Measurements from ENCODE around the gene HSPB6.

HSPB6 gene

DNA sequence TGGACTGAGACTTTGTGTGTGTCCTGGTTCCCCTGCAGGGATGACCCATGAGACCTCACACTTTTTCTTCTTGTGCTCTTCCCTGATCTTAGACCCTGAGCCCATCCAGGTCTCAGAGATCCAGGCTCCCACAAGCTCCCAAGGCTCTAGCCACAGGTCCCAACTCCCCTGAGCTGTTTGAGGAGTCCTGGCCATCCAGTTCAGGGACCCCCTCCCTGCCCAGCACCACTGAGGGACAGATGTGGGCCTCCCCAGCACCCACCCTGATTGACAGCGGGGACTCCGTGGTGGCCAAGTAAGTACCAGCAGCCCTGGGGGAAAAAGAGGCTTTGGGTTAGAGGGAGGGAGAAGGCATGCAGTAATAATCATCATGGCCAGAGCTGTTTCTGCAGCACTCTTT is 2.9 kb upstream of the HSPB6 start:
- Mint-ChIP-seq H3K9me3 (no peaks in the 10 kb centered on the region), H3K4me1 (peaks cover 39% of the 10 kb centered on the region), H3K4me3 (peak overlapping the region; percentile 57), H3K27me3 (peaks cover 23% of the 10 kb centered on the region), H3K36me3 (peaks cover 24% of the 10 kb centered on the region), H3K27ac (no peak overlapping the region)
- ATAC-seq, result no peak

DNA sequence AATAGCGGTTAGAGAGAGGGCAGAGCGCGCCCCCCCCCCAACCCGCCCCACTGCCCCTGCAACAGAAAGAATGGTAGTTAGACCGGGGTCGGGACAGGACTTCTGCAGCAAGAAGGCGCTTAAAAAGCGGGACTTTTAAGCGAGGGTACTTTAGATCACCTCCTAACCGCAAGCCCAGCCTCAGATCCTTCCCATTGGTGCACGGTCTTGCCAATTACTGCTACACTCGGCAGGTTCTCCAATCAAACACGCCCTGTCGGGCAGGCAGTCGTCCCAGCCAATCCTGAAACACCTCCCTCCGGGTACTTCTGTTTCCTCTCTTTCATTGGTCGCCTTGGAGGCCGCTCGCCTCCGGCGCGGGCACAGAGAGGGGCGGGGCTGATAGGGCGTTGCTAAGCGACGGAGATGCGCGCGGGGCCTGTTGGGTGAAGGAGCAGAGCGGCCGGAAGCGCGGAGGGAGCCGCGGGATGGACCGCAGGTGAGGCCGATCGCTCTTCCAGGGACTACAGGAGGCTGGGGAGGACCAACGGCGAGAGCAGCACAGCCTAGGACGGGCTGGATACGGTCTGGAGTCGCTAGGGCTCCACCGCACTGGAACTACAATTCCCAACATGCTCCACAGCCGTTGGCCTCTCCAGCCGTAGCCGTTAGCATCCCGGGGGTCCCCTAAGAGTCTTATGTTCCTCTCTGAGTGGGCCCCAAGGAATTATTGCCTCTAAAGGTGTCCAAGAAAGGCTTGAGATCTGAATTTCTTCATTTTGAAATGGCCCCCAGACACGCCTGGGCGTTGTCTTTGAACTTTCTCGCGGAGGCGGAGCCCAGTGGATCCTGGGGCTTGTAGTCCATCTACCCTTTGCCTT is 1.1 kb upstream of the HSPB6 start, which contains the start of gene PROSER3:
Gene PROSER3 (plus strand): TSS at position 428 of the 860 bp plus-strand sequence. CDS start 40 bp downstream, at position 468.
- Mint-ChIP-seq H3K4me1 (peaks cover 39% of the 10 kb centered on the region), H3K27me3 (peaks cover 31% of the 10 kb centered on the region), H3K9me3 (no peaks in the 10 kb centered on the region), H3K27ac (peak within 1 kb of the TSS; percentile 87), H3K4me3 (peak within 1 kb of the TSS; percentile 86), H3K36me3 (peaks cover 40% of the 10 kb centered on the region)
- ATAC-seq, result peak; percentile 99

DNA sequence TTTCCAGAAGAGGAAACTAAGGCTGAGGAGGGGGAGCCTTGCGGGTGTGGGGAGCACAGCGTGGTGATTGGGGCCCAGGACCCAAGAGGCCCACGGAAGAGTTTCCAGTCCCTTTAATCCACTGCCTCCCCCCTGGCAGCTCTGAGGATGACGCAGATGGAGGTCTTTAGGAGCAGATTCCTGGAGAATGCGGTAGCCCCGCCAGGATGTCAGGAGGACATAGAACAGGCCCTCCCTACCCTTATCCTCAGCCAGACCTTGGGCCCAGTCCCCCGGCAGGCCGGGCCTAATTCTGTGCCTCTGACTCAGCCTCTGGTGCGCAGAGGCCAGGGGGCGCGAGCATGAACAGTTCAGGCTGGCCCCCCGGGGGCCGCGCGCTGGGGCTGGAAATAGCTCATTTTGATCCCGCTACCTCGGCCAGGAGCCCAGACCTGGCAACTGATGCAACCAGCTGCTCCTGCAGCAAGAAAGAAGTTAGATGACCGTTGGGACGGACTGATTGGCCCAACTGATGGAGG is 461 bp upstream of the HSPB6 start:
- H3K9me3 Mint-ChIP-seq, result no peaks in the 10 kb centered on the region
- peaks cover 41% of the 10 kb centered on the region for H3K4me1 Mint-ChIP-seq

DNA sequence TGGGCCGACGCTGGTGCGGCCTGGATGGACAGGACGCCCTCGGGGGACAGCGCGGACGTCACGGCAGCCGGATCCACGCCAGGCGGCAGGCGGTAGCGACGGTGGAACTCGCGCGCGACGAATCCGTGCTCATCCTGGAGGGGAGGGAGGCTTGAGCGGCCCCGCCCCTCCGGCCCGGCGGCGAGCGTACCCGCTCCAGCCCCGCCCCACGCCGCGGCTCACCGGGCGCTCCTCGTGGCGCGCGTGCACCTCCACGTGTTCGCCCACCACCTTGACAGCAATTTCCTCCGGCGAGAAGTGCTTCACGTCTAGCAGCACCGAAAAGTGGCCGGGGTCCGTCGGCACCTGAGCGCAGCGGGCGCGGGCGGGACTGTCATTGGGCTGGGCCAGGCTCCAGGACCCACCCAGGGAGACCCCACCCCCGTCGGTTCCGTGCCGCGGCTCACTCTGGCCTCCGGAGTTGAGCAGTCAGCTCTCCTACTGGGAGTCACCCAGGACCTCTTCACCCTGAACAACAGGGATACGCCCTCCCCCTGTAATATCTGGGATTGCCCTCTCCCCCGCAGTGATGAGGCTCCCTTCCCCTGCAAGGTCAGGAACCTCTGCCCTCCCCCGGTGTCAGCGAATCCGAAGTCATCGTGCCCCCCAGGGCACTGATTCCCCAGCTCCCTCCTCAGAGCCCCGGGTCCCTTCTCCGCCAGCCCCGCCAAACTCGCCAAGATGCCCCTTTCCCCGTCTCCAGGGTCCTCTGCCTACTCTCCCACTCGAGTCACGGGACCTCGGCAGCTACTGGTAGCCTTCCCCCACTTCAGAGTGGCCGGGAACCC is 1.1 kb downstream of the HSPB6 start:
- ATAC-seq, result no peak
- H3K4me3 Mint-ChIP-seq, result peak overlapping the region; percentile 4

More for the DNA sequence above, 461 bp upstream of the HSPB6 start:
- no peak for ATAC-seq
- Mint-ChIP-seq H3K36me3 (peaks cover 46% of the 10 kb centered on the region), H3K27ac (peak overlapping the region; percentile 87), H3K4me3 (peak overlapping the region; percentile 86), H3K27me3 (peaks cover 31% of the 10 kb centered on the region)

DNA sequence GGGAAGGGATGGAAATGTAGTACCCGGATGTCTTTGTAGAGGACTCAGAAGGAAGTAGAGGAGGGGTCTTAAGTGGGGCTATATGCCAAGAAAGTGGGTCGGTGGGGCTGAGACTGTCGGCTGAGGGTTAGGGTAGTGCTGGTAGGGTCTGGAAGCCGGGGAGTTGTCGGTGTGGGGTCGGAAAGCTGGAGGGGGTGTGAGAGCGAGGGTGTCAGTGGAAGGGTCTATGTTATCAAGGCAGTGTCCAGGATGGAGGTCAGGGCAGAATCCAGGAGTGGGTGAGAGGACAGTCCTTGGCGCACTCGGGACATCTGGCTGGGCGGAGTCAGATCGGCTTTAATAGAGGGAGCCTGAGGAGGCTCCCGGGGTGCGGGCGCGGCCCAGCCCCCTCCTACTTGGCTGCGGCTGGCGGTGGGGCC is 1.7 kb downstream of the HSPB6 start:
- no peak for ATAC-seq
- Mint-ChIP-seq H3K27ac (no peak overlapping the region), H3K4me3 (peak overlapping the region; percentile 2), H3K27me3 (peaks cover 31% of the 10 kb centered on the region), H3K36me3 (peaks cover 43% of the 10 kb centered on the region), H3K9me3 (no peaks in the 10 kb centered on the region), H3K4me1 (peaks cover 47% of the 10 kb centered on the region)

More for the DNA sequence above, 1.1 kb downstream of the HSPB6 start:
- H3K9me3 Mint-ChIP-seq, result no peaks in the 10 kb centered on the region
- H3K36me3 Mint-ChIP-seq, result peaks cover 43% of the 10 kb centered on the region
- peaks cover 31% of the 10 kb centered on the region for H3K27me3 Mint-ChIP-seq
- H3K4me1 Mint-ChIP-seq, result peaks cover 45% of the 10 kb centered on the region
- no peak overlapping the region for H3K27ac Mint-ChIP-seq

DNA sequence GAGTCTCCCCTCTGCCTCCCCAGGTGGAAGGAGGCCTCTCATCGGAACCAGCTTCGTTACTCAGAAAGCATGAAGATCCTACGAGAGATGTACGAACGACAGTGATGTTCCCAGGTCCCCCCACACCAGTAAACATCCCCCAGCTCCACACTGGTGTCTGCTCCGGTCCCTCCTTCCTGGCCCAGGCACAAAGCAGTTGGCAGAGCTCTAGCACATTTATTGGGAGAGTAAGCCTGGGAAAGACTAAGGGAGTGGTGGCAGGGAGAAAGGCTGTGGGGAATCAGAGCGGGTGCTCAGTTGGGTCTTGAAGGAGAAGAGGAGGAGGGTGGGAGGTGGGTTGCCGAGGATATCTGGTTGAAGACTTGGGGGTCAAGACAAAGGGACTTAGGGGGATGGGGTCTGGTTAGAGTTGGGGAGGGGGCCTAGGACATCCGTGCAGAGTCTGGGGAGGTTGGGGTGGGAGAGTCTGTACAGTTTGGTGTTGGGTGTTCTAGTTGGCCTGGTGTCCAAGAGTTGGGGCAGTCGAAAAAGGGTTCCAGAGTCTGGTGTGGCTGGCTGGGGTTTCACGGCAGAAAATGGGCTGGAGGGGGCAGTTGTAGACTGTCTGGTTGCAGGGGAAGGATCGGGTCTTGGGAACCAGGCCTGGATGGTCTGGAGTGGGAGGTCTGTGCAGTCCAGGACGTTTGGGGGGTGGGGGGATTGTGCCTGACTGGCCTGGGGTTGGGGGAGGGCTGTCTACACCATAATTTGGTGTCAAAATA is 2.3 kb downstream of the HSPB6 start:
- Mint-ChIP-seq H3K27ac (no peak overlapping the region), H3K9me3 (no peaks in the 10 kb centered on the region), H3K4me1 (peaks cover 50% of the 10 kb centered on the region), H3K27me3 (peaks cover 31% of the 10 kb centered on the region), H3K36me3 (peaks cover 43% of the 10 kb centered on the region), H3K4me3 (no peak overlapping the region)
- no peak for ATAC-seq

DNA sequence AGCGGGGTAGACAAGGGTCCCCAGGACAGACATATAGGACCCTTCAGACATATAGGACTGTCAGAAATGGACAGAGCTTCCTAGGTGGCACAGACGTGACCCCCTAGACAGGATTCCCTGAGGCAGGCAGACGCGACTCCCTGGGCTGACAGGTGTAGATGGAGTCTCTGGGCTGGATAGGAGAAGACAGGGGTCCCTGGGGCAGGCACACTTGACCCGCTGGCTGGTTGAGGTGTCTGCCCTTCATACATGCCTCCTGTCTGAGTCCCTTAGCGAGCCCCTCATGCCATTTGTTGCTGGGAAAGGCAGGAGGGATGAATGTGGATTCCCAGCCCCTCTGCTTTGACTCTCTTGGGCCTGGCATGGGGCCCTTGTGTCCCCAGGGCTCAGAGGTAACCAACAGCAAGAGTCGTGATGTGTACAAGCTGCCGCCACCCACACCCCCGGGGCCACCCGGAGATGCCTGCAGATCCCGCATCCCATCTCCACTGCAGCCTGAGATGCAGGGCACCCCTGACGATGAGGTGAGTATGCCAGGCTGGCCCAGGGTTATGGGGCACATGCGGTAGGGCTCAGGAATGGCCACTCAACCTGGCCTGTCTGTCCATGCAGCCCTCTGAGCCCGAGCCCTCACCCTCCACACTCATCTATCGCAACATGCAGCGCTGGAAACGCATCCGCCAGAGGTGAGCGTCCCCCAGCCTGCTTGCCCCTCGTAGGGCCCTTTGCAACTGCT is 3.0 kb downstream of the HSPB6 start:
- Mint-ChIP-seq H3K36me3 (peaks cover 43% of the 10 kb centered on the region), H3K27ac (no peak overlapping the region)
- ATAC-seq, result no peak

DNA sequence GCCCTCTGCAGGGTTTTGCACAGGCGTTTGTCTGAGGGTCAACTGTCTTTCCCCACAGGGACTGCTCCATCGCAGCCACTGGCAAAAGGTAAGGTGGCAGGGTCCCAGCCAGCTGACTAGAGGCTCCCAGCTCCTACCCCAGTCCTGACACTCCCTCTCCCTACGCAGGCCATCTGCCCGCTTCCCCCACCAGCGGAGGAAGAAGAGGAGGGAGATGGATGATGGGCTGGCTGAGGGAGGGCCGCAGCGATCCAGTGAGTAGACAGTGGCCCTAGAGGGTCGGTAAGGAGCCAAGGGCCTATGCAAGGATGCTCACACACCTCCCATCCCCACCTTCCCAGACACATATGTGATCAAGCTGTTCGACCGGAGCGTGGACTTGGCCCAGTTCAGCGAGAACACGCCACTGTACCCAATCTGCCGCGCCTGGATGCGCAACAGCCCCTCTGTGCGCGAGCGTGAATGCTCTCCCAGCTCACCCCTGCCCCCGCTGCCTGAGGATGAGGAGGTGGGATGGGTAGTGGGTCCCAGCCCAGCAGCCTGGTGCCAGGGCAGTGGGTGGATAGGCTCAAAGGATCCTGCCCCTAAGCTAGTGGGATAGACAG is 4.0 kb downstream of the HSPB6 start:
- H3K36me3 Mint-ChIP-seq, result peaks cover 43% of the 10 kb centered on the region
- no peak overlapping the region for H3K27ac Mint-ChIP-seq
- H3K4me3 Mint-ChIP-seq, result no peak overlapping the region
- peaks cover 31% of the 10 kb centered on the region for H3K27me3 Mint-ChIP-seq
- ATAC-seq, result no peak
- no peaks in the 10 kb centered on the region for H3K9me3 Mint-ChIP-seq
- H3K4me1 Mint-ChIP-seq, result peaks cover 53% of the 10 kb centered on the region

More for the DNA sequence above, 3.0 kb downstream of the HSPB6 start:
- no peaks in the 10 kb centered on the region for H3K9me3 Mint-ChIP-seq
- H3K4me3 Mint-ChIP-seq, result no peak overlapping the region
- peaks cover 50% of the 10 kb centered on the region for H3K4me1 Mint-ChIP-seq
- peaks cover 31% of the 10 kb centered on the region for H3K27me3 Mint-ChIP-seq

DNA sequence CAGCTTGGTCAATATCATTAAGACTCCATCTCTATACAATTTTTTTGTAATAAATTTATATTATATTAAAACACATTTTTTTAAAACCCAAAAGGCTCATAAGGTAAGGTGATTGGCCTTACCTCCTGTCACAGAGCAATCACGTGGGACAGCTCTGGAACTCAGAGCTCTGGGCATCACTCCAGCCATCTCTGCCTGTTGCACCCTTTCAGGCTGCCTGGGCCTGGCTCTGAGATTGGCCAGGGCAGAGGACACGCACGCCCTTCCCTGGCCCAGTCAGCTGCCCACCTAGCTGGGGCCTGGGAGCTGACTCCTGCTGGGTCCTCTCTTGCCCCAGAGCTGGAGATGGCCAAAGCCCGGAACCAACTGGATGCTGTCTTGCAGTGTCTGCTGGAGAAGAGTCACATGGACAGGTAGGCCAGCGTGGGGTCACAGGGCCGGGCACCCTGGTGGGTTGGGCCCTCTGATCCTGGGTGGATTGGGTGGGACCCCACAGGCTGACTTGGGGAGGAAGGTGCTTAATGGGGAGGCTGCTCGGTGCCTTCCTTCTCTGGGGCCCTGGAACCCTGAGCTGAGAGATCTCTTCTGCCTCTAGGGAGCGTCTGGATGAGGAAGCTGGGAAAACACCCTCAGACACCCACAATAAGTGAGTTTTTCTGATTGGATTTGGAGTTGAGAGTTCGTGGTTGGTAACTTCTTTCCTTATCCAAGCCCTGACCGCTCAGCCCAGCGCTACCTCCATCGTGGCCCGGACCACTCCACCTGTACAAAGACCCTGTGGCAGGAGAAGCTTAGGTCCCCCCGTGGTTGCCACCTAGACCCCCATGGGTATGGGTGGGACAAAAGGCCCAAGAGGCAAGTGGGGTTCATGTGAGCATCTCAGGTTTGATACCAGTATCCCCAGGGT is 4.7 kb downstream of the HSPB6 start:
- H3K36me3 Mint-ChIP-seq, result peaks cover 43% of the 10 kb centered on the region
- no peak overlapping the region for H3K4me3 Mint-ChIP-seq
- H3K9me3 Mint-ChIP-seq, result no peaks in the 10 kb centered on the region
- peaks cover 51% of the 10 kb centered on the region for H3K4me1 Mint-ChIP-seq
- H3K27me3 Mint-ChIP-seq, result peaks cover 31% of the 10 kb centered on the region
- no peak overlapping the region for H3K27ac Mint-ChIP-seq
- no peak for ATAC-seq

DNA sequence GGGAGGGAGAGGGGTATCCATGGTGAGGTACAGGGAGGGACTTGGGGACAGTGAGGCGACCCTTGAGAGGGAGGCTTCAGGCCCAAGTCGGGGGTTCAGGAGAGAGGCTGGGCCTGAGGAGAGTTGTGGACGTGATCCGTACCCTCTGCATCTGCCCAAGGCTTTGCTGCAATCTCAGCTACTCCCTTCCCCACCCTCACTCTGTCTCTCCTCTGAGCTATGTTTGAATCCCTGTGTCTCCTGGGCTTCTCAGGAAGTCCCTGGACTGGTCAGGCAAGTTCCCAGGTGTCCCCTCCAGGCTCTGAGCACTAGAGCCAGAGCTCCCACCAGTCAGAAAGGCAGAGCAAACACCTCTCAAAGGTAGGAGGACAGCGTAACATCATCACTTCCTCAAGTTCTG is 6.7 kb downstream of the HSPB6 start:
- no peak overlapping the region for H3K27ac Mint-ChIP-seq
- peaks cover 50% of the 10 kb centered on the region for H3K4me1 Mint-ChIP-seq
- ATAC-seq, result no peak
- peaks cover 33% of the 10 kb centered on the region for H3K36me3 Mint-ChIP-seq
- peaks cover 13% of the 10 kb centered on the region for H3K27me3 Mint-ChIP-seq
- no peaks in the 10 kb centered on the region for H3K9me3 Mint-ChIP-seq
- H3K4me3 Mint-ChIP-seq, result peak overlapping the region; percentile 38

DNA sequence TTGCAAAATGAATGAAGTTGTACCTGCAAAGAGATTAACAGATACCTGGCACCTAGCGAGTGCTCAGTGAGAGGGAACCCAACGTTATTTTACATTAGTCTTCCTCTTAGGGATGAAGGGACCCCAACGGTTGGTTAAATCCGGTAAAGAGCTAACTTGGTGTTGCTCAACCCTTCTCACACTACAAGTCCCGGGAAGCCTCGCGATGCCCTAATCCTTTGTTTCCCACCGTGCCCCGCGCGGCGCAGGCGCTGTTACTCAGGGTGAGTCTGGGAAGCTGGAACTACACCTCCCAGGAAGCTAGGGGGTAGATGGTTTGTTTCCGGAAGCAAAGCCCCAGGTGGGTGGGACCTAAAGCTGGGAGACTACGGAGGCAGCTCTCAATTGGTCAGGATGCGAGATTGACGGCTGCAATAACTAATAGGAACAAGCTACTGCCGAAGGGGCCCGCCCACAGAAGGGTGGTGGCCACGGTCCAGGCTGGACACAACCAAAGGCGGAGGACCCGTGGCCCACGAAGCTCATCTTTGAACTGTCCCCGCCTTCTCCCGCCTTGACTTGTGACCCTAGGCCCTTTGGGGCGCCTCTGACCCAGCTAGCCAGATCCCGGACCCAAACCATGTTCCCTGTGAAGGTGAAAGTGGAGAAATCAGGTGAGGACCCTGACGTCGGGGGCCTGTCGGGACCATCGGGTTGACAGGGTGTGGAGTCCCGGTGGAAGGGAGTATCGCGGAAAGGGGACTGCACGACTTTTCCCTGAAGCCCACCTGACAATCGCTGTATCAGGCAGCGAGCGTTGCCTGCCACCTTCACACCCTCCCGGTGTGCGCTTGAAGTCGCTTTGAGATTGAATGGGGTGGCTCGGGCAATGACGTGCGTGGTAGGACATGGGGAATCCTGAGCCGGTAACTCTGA is 8.5 kb downstream of the HSPB6 start, which contains the start of gene LIN37:
Gene LIN37 (plus strand): TSS at position 471 of the 915 bp plus-strand sequence. CDS start 149 bp downstream, at position 620.
- peak within 1 kb of the TSS; percentile 98 for H3K4me3 Mint-ChIP-seq

DNA sequence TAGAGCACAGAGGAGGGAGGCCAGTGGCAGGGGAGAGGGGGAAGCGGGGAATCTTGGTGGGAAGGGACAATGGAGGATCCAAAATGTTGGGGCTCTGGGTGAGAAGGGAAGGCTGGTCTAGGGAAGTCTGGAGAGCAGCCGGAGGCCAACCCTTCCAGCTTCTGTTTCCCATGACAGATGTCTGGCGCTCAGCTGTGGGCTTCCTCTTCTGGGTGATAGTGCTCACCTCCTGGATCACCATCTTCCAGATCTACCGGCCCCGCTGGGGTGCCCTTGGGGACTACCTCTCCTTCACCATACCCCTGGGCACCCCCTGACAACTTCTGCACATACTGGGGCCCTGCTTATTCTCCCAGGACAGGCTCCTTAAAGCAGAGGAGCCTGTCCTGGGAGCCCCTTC is 10.3 kb downstream of the HSPB6 start:
- H3K27ac Mint-ChIP-seq, result no peak overlapping the region
- no peak for ATAC-seq
- no peaks in the 10 kb centered on the region for H3K9me3 Mint-ChIP-seq
- H3K4me3 Mint-ChIP-seq, result peak overlapping the region; percentile 97
- peaks cover 66% of the 10 kb centered on the region for H3K4me1 Mint-ChIP-seq
- no peaks in the 10 kb centered on the region for H3K27me3 Mint-ChIP-seq
- peaks cover 17% of the 10 kb centered on the region for H3K36me3 Mint-ChIP-seq

More for the DNA sequence above, 8.5 kb downstream of the HSPB6 start, which contains the start of gene LIN37:
- peak; percentile 87 for ATAC-seq
- H3K36me3 Mint-ChIP-seq, result peaks cover 20% of the 10 kb centered on the region
- no peaks in the 10 kb centered on the region for H3K9me3 Mint-ChIP-seq
- peaks cover 57% of the 10 kb centered on the region for H3K4me1 Mint-ChIP-seq
- H3K27ac Mint-ChIP-seq, result peak within 1 kb of the TSS; percentile 92
- no peaks in the 10 kb centered on the region for H3K27me3 Mint-ChIP-seq

Data from stimulated activated memory B cell treated with anti-CD40 and anti-IgM and Interleukin-4, amounts not matched to agents 10 μg/mL and 1 μg/mL and 100 μg/mL, for 72 hours (primary cell).